Nephron progenitor cell (in vitro differentiated cells): ENCODE measurements around the gene CDC14A.
A peak's percentile ranks its signal among the peaks of the same experiment; 100 is the strongest.

Experiments used
- DNase-seq: peaks from one replicate; pipeline ENCODE4 v3.0.0; 2021
- H3K27ac Mint-ChIP-seq: 2 replicates; pipeline ENCODE4 v1.8.0; 2021; ENCODE audit warnings: mild to moderate bottlenecking, moderate library complexity, mixed read lengths
- H3K27me3 Mint-ChIP-seq: 2 replicates; pipeline ENCODE4 v1.8.0; 2021; ENCODE audit warnings: mild to moderate bottlenecking, low read depth, mixed read lengths; ENCODE audit not compliant: poor library complexity
- H3K36me3 Mint-ChIP-seq: 2 replicates; pipeline ENCODE4 v1.8.0; 2021; ENCODE audit warnings: low read depth, mixed read lengths
- H3K4me1 Mint-ChIP-seq: 2 replicates; pipeline ENCODE4 v1.8.0; 2021; ENCODE audit warnings: mixed read lengths
- H3K4me3 Mint-ChIP-seq: 2 replicates; pipeline ENCODE4 v1.8.0; 2021; ENCODE audit warnings: mild to moderate bottlenecking, moderate library complexity, mixed read lengths
- H3K9me3 Mint-ChIP-seq: 2 replicates; pipeline ENCODE4 v1.8.0; 2021; ENCODE audit warnings: mild to moderate bottlenecking, moderate library complexity, mixed read lengths
- CTCF ChIP-seq: fragments of 200-600 bp; sonication (generic); IDR thresholded peaks from 2 replicates; pipeline ENCODE4 v1.5.0; 2021; ENCODE audit warnings: antibody characterized with exemption

Gene CDC14A

GRCh38 chr1:100349246-100349645 is 3.1 kb upstream of the CDC14A start:
- H3K27me3 Mint-ChIP-seq: no peaks in the 10 kb centered on the region
- H3K9me3 Mint-ChIP-seq: no peaks in the 10 kb centered on the region
- no peak overlapping the region for H3K27ac Mint-ChIP-seq
- no peak for DNase-seq
- H3K4me3 Mint-ChIP-seq: no peak overlapping the region
- peaks cover 15% of the 10 kb centered on the region for H3K4me1 Mint-ChIP-seq
- TF ChIP-seq CTCF: no peak
- no peaks in the 10 kb centered on the region for H3K36me3 Mint-ChIP-seq

- peak overlapping the region; percentile 92 for H3K4me3 Mint-ChIP-seq
- no peak for TF ChIP-seq CTCF
- H3K9me3 Mint-ChIP-seq: no peaks in the 10 kb centered on the region
- peak overlapping the region; percentile 99 for H3K27ac Mint-ChIP-seq
- H3K27me3 Mint-ChIP-seq: no peaks in the 10 kb centered on the region
- H3K36me3 Mint-ChIP-seq: peaks cover 2% of the 10 kb centered on the region
- peaks cover 30% of the 10 kb centered on the region for H3K4me1 Mint-ChIP-seq
- DNase-seq: no peak
Measured at GRCh38 chr1:100350787-100351094, 1.6 kb upstream of the CDC14A start.

- Mint-ChIP-seq H3K9me3 (no peaks in the 10 kb centered on the region), H3K27me3 (no peaks in the 10 kb centered on the region), H3K4me3 (peak overlapping the region; percentile 92), H3K27ac (peak overlapping the region; percentile 99), H3K4me1 (peaks cover 35% of the 10 kb centered on the region), H3K36me3 (peaks cover 7% of the 10 kb centered on the region)
- peak; percentile 34 for TF ChIP-seq CTCF
- DNase-seq: peak; percentile 88
Measured at GRCh38 chr1:100351095-100351887, 1.0 kb upstream of the CDC14A start.

- Mint-ChIP-seq H3K27ac (peak overlapping the region; percentile 98), H3K9me3 (no peaks in the 10 kb centered on the region), H3K4me3 (peak overlapping the region; percentile 92), H3K4me1 (peaks cover 41% of the 10 kb centered on the region), H3K27me3 (no peaks in the 10 kb centered on the region), H3K36me3 (peaks cover 13% of the 10 kb centered on the region)
- TF ChIP-seq CTCF: no peak
- DNase-seq: peak; percentile 62
Measured at GRCh38 chr1:100353071-100353801, 930 bp downstream of the CDC14A start.

- no peak for TF ChIP-seq CTCF
- peak; percentile 11 for DNase-seq
- peak overlapping the region; percentile 92 for H3K4me3 Mint-ChIP-seq
- H3K36me3 Mint-ChIP-seq: peaks cover 17% of the 10 kb centered on the region
- peak overlapping the region; percentile 98 for H3K27ac Mint-ChIP-seq
- peaks cover 41% of the 10 kb centered on the region for H3K4me1 Mint-ChIP-seq
- no peaks in the 10 kb centered on the region for H3K27me3 Mint-ChIP-seq
- H3K9me3 Mint-ChIP-seq: no peaks in the 10 kb centered on the region
Measured at GRCh38 chr1:100353988-100354387, 1.7 kb downstream of the CDC14A start.
